CD4-positive, alpha-beta memory T cell (primary cell): ENCODE measurements around the gene SPINK8. TPM values are rescaled to one million over a fixed set of nuclear protein-coding genes. Genes with fewer than 3 reads are reported as not detected.
A peak's percentile ranks its signal among the peaks of the same experiment; 100 is the strongest.

ENCODE experiments used
- CTCF ChIA-PET: fragments of 350-600 bp; sonication (Branson Sonifier 250); formaldehyde crosslinking; loops from one replicate; lab custom pipeline; 2021; ENCODE audit warnings: inconsistent platforms; ENCODE audit not compliant: partially characterized antibody; lab: Charles Lee
- POLR2A ChIA-PET: fragments of 350-600 bp; sonication (Branson Sonifier 250); formaldehyde crosslinking; loops from one replicate; lab custom pipeline; 2021; ENCODE audit not compliant: partially characterized antibody; lab: Charles Lee
- DNase-seq, 5 donors: peaks; one replicate each; pipeline versions ENCODE4 v3.0.0 to v3.0.0-alpha.2; 2020 to 2022; ENCODE audit warnings: mixed read lengths in 1 of 5
- H3K27ac ChIP-seq: one replicate; pipeline ENCODE4 v1.7.0; 2013; ENCODE audit warnings: low read depth, low read length
- H3K27me3 ChIP-seq: 2 replicates; pipeline ENCODE4 v1.7.0; 2013; ENCODE audit warnings: mild to moderate bottlenecking, low read length, moderate library complexity; ENCODE audit not compliant: insufficient read depth
- H3K36me3 ChIP-seq: 2 replicates; pipeline ENCODE4 v1.7.0; 2013; ENCODE audit warnings: mild to moderate bottlenecking, low read length, moderate library complexity; ENCODE audit not compliant: insufficient read depth
- H3K4me1 ChIP-seq: 2 replicates; pipeline ENCODE4 v1.7.0; 2013; ENCODE audit warnings: mild to moderate bottlenecking, low read length, moderate library complexity; ENCODE audit not compliant: insufficient read depth
- H3K4me3 ChIP-seq, 2 donors: one replicate each; pipeline ENCODE4 v1.7.0; 2013; ENCODE audit warnings: low read length in 2 of 2, mild to moderate bottlenecking in 1 of 2
- H3K9me3 ChIP-seq, 2 donors: one replicate each; pipeline ENCODE4 v1.7.0; 2013; ENCODE audit warnings: low read length in 2 of 2, control low read depth in 1 of 2; ENCODE audit not compliant: control insufficient read depth in 1 of 2
- H3K27ac Mint-ChIP-seq, 7 donors: one replicate each; pipeline ENCODE4 v1.8.0; 2020 to 2021; ENCODE audit warnings: mixed read lengths in 7 of 7, mild to moderate bottlenecking in 6 of 7, inconsistent platforms in 3 of 7, moderate library complexity in 3 of 7
- H3K27me3 Mint-ChIP-seq, 2 donors: one replicate each; pipeline ENCODE4 v1.8.0; 2020 to 2021; ENCODE audit warnings: mixed read lengths in 2 of 2
- H3K36me3 Mint-ChIP-seq, 2 donors: one replicate each; pipeline ENCODE4 v1.8.0; 2020 to 2021; ENCODE audit warnings: mixed read lengths in 2 of 2, inconsistent platforms in 1 of 2, mild to moderate bottlenecking in 1 of 2
- H3K4me1 Mint-ChIP-seq, 4 donors: one replicate each; pipeline ENCODE4 v1.8.0; 2020 to 2021; ENCODE audit warnings: mixed read lengths in 4 of 4, mild to moderate bottlenecking in 1 of 4
- H3K4me3 Mint-ChIP-seq, 8 donors: one replicate each; pipeline ENCODE4 v1.8.0; 2020 to 2021; ENCODE audit warnings: mixed read lengths in 8 of 8, mild to moderate bottlenecking in 7 of 8, moderate library complexity in 6 of 8, inconsistent platforms in 3 of 8
- H3K9me3 Mint-ChIP-seq, 8 donors: one replicate each; pipeline ENCODE4 v1.8.0; 2020 to 2021; ENCODE audit warnings: mixed read lengths in 8 of 8, mild to moderate bottlenecking in 5 of 8, inconsistent platforms in 3 of 8, moderate library complexity in 1 of 8
- intact Hi-C: fragments of 100-400 bp; cut with micrococcal nuclease; formaldehyde crosslinking; loops from one replicate; pipeline ENCODE4 v1.15.1; 2023
- polyA plus RNA-seq, 2 donors: library from polyadenylated mRNA; unstranded; fragments of 300-500 nt; fragmentation: Illumina TruSeq; gene quantifications; one replicate each; pipeline ENCODE4 v1.2.3, GENCODE V29; 2021
- total RNA-seq, 2 experiments: library from RNA; stranded (reverse); gene quantifications; one replicate each; pipeline ENCODE4 v1.2.3, GENCODE V29; 2021

SPINK8 gene
- total and polyA plus RNA-seq, 4 experiments from 2014 or later, result not detected

DNA sequence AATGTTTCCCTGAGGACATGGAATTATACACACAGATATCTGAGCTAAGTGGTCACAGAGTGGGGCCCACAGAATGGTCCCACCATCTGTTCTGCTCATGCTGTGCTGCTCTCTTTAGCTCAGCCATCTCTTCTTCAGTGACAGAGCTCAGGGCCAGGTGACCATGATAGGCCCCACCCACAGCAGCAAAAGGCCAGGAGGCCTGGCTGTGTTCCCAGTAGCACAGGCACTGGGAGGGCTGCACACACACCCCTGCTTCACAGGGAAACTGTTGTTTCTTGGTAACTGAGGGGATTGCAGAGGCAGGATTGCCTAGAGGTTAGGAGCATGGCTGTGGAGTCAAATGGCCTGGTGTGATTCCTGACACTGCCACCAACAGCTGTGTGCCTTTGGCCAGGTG lies 33.7 kb upstream of the SPINK8 start:
- no peaks in the 10 kb centered on the region for H3K36me3 Mint-ChIP-seq
- H3K4me1 Mint-ChIP-seq, result no peaks in the 10 kb centered on the region
- no peaks in the 10 kb centered on the region for H3K27me3 ChIP-seq
- ChIA-PET CTCF (interaction anchor here (0.5 kb wide), 1 partner anchor 35 kb away, joined by 3 read pairs; no protein-coding TSS in a partner anchor), POLR2A (no interaction called here)
- H3K27ac Mint-ChIP-seq, result no peak overlapping the region
- no peak overlapping the region for H3K4me3 Mint-ChIP-seq
- no peak for DNase-seq
- intact Hi-C loops, result no loop called here
- no peaks in the 10 kb centered on the region for H3K9me3 ChIP-seq
- H3K27me3 Mint-ChIP-seq, result peaks cover 0 to 2% of the 10 kb centered on the region in 2 donors
- no peak overlapping the region for H3K27ac ChIP-seq
- H3K36me3 ChIP-seq, result no peaks in the 10 kb centered on the region
- H3K4me3 ChIP-seq, result no peak overlapping the region
- no peaks in the 10 kb centered on the region for H3K4me1 ChIP-seq
- peaks cover 0 to 7% (median 2%) of the 10 kb centered on the region in 8 donors for H3K9me3 Mint-ChIP-seq

GRCh38 chr3:48364840-48365239 lies 31.4 kb upstream of the SPINK8 start:
- no peak overlapping the region for H3K4me3 Mint-ChIP-seq
- POLR2A ChIA-PET, result no interaction called here
- Histone ChIP-seq H3K27me3 (no peaks in the 10 kb centered on the region), H3K9me3 (no peaks in the 10 kb centered on the region), H3K27ac (no peak overlapping the region), H3K36me3 (no peaks in the 10 kb centered on the region), H3K4me3 (no peak overlapping the region), H3K4me1 (no peaks in the 10 kb centered on the region)
- DNase-seq, result no peak
- H3K9me3 Mint-ChIP-seq, result peaks cover 0 to 16% (median 12%) of the 10 kb centered on the region in 8 donors
- no peaks in the 10 kb centered on the region for H3K4me1 Mint-ChIP-seq
- H3K36me3 Mint-ChIP-seq, result peaks cover 0 to 7% of the 10 kb centered on the region in 2 donors
- no peak overlapping the region for H3K27ac Mint-ChIP-seq
- CTCF ChIA-PET, result no interaction called here
- intact Hi-C loops, result no loop called here
- peaks cover under 1 to 3% of the 10 kb centered on the region in 2 donors for H3K27me3 Mint-ChIP-seq

- Histone ChIP-seq H3K36me3 (no peaks in the 10 kb centered on the region), H3K27me3 (peaks cover 3% of the 10 kb centered on the region), H3K4me3 (no peak overlapping the region), H3K9me3 (no peaks in the 10 kb centered on the region), H3K4me1 (no peaks in the 10 kb centered on the region), H3K27ac (no peak overlapping the region)
- H3K36me3 Mint-ChIP-seq, result peaks cover 0 to 7% of the 10 kb centered on the region in 2 donors
- POLR2A ChIA-PET, result no interaction called here
- H3K4me1 Mint-ChIP-seq, result no peaks in the 10 kb centered on the region
- DNase-seq, result no peak
- peak overlapping the region in 1 of 8 donors; percentile 13 for H3K4me3 Mint-ChIP-seq
- intact Hi-C loops, result no loop called here
- CTCF ChIA-PET, result no interaction called here
- peaks cover 5 to 8% of the 10 kb centered on the region in 2 donors for H3K27me3 Mint-ChIP-seq
- no peak overlapping the region for H3K27ac Mint-ChIP-seq
- H3K9me3 Mint-ChIP-seq, result peaks cover 0 to 16% (median 11%) of the 10 kb centered on the region in 8 donors
These were observed 28.5 kb upstream of the SPINK8 start for GRCh38 chr3:48361928-48362327.

GRCh38 chr3:48356419-48356818 lies 23.0 kb upstream of the SPINK8 start:
- DNase-seq, result no peak
- Mint-ChIP-seq H3K9me3 (peaks cover 0 to 8% (median 4%) of the 10 kb centered on the region in 8 donors), H3K27me3 (peaks cover 21% of the 10 kb centered on the region in 2 donors), H3K27ac (no peak overlapping the region), H3K4me3 (no peak overlapping the region), H3K36me3 (peaks cover 0 to 11% of the 10 kb centered on the region in 2 donors), H3K4me1 (no peaks in the 10 kb centered on the region)
- intact Hi-C loops, result no loop called here
- ChIA-PET CTCF (no interaction called here), POLR2A (no interaction called here)
- no peak overlapping the region for H3K27ac ChIP-seq
- no peaks in the 10 kb centered on the region for H3K36me3 ChIP-seq
- H3K4me3 ChIP-seq, result no peak overlapping the region
- H3K9me3 ChIP-seq, result no peaks in the 10 kb centered on the region
- H3K27me3 ChIP-seq, result peaks cover 3% of the 10 kb centered on the region
- H3K4me1 ChIP-seq, result no peaks in the 10 kb centered on the region

DNA sequence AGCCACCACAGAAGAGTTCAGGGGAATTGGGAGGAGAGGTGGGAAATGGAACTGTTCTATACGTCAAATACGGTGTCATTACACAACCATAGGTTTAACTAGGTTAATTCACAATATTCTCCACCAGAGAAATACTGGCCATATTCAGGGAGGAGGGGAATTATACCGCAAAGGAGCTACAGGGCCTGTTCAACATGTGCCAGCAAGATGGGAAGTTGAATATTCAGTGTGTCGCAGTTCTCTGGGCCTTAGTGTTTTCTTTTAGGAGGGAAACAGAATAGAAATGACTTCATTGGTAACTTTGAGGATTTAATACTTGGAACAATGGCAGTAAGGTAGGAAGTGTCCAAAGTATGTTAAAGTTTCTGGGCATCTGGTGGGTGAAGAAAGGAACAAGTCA lies 20.5 kb upstream of the SPINK8 start:
- H3K27me3 Mint-ChIP-seq, result peaks cover 19% of the 10 kb centered on the region in 2 donors
- no peaks in the 10 kb centered on the region for H3K36me3 ChIP-seq
- H3K9me3 ChIP-seq, result no peaks in the 10 kb centered on the region
- ChIA-PET POLR2A (no interaction called here), CTCF (no interaction called here)
- no peak overlapping the region for H3K4me3 ChIP-seq
- H3K9me3 Mint-ChIP-seq, result no peaks in the 10 kb centered on the region
- H3K27ac ChIP-seq, result no peak overlapping the region
- H3K27ac Mint-ChIP-seq, result no peak overlapping the region
- intact Hi-C loops, result no loop called here
- H3K4me3 Mint-ChIP-seq, result no peak overlapping the region
- H3K4me1 Mint-ChIP-seq, result no peaks in the 10 kb centered on the region
- no peak for DNase-seq
- peaks cover 0 to 6% of the 10 kb centered on the region in 2 donors for H3K36me3 Mint-ChIP-seq
- H3K4me1 ChIP-seq, result no peaks in the 10 kb centered on the region
- H3K27me3 ChIP-seq, result no peaks in the 10 kb centered on the region

- Histone ChIP-seq H3K9me3 (no peaks in the 10 kb centered on the region), H3K36me3 (no peaks in the 10 kb centered on the region), H3K4me1 (no peaks in the 10 kb centered on the region), H3K4me3 (no peak overlapping the region), H3K27me3 (no peaks in the 10 kb centered on the region), H3K27ac (no peak overlapping the region)
- Mint-ChIP-seq H3K4me3 (no peak overlapping the region), H3K9me3 (no peaks in the 10 kb centered on the region), H3K27ac (peak overlapping the region in 2 of 7 donors; percentile 37 to 59), H3K4me1 (no peaks in the 10 kb centered on the region), H3K36me3 (peaks cover 0 to 6% of the 10 kb centered on the region in 2 donors), H3K27me3 (peaks cover 16 to 24% of the 10 kb centered on the region in 2 donors)
- ChIA-PET POLR2A (no interaction called here), CTCF (no interaction called here)
- intact Hi-C loops, result no loop called here
- no peak for DNase-seq
These were observed 19.1 kb upstream of the SPINK8 start for GRCh38 chr3:48352546-48352945.

- H3K4me1 Mint-ChIP-seq, result no peaks in the 10 kb centered on the region
- H3K36me3 Mint-ChIP-seq, result no peaks in the 10 kb centered on the region
- H3K27me3 Mint-ChIP-seq, result peaks cover 5 to 12% of the 10 kb centered on the region in 2 donors
- Histone ChIP-seq H3K36me3 (no peaks in the 10 kb centered on the region), H3K4me3 (no peak overlapping the region), H3K9me3 (no peaks in the 10 kb centered on the region), H3K27ac (no peak overlapping the region), H3K4me1 (no peaks in the 10 kb centered on the region), H3K27me3 (no peaks in the 10 kb centered on the region)
- CTCF ChIA-PET, result no interaction called here
- POLR2A ChIA-PET, result no interaction called here
- H3K9me3 Mint-ChIP-seq, result no peaks in the 10 kb centered on the region
- DNase-seq, result no peak
- no peak overlapping the region for H3K27ac Mint-ChIP-seq
- intact Hi-C loops, result no loop called here
- H3K4me3 Mint-ChIP-seq, result no peak overlapping the region
These were observed 14.0 kb upstream of the SPINK8 start for GRCh38 chr3:48347500-48347899.
